GM19035 (cell line): ENCODE data around the gene BEAN1.
"Not testable (repeated sequence)": the region's sequence is repeated elsewhere in the genome, so short reads cannot be mapped to it uniquely, and the experiment has no call there.

Source experiments
- ATAC-seq: cut with Tn5 transposase; IDR thresholded peaks from one replicate; pipeline ENCODE4 v1.9.1; 2021; ENCODE audit not compliant: unreplicated experiment

BEAN1 gene

DNA sequence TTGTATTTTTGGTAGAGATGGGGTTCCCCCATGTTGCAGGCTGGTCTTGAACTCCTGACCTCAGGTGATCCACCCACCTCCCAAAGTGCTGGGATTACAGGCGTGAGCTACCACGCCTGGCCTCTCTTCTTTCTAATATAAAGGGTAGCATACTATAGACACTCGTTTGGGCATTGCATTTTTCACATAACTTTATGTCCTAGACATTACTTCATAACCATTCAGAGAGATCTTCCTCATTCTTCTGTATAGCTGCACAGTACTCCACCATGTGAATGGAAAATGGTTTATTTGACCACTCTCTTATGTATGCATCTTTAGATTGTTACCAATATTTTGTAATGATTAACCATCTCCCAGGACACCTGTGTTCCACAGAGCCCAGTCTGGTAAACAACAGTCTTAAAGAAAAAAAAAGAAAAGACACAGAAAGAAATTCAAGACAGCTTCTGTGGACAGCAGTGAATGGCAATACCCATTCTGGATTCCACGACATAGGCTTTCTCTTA, 80.7 kb downstream of the BEAN1 start:
- no peak for ATAC-seq

DNA sequence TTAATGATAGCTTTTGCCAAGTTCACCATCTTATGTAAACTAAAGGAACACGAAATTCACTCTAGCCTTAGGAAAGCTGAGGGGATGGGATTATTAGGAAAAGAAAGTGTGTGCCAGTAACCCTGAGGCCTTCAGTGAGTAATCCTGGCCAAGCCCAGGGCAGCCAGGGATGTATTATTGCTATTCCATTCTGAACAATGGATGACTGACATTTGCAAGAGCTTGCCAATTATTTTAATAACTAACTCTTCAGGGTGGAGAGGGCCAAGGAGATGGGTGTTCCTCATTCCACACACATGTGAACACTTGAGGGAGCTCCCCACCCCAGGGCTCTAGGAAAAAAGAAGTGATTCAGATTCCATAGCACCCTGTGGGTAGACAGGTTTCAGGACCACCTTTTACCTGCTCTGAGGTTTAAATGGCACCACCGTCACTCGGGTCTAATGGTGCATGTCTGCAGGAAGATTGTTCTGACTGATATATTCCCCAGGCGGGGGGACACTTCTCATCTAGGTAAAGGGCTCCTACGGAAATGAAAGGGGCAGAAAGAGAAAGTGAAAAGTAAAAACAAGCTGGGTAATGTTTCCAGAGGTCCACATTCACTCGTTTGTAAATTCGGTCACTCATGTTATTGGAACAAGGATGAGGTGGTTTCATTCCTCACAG, 81.3 kb downstream of the BEAN1 start:
- ATAC-seq: no peak

DNA sequence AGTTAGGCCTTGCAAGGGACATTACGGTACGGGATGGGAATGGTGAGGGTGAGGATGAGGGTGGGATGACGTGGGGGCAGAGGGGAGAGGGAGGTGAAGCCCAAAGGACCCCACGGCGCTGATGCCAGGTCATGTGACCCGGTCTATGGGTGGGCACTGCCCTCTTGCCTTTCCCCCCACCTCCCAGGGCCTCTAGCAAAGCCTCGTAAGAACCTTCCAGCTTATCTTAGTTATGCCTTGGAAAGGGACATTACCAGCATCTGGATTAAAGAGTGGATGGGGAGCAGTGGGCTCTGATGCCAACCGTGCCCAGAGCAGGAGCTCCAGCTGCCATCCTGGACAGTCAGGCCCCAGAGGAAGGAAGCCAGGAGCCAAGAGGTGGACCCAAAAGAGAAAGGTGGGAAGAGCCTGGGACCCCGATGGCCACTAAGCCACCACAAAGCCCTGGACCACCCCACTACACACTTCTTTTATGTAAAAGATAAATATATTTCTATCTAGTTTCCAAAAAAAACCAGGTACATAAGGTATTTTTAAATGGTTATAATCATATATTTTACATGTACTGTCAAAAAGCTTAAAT, 81.9 kb downstream of the BEAN1 start:
- ATAC-seq: no peak

DNA sequence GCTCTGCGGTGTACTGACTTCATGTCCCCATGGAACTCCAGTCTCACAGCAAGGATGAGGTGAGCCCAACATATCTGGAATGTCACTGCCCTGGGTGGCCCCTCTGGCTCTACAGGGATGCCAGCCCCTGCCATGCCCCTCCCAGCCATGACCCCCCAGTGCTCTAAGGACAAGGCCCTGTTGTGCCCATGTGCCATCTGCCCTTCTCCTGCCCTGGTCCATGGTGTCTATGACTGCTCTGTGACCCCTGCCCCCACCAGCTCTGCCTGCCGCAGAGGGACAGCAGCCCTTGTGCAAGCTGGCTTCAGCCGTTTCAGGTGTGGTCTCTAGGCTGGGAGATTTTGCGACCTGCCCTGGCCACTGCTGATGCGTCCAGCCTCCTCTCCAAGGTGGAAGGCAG, 82.5 kb downstream of the BEAN1 start:
- no peak for ATAC-seq

DNA sequence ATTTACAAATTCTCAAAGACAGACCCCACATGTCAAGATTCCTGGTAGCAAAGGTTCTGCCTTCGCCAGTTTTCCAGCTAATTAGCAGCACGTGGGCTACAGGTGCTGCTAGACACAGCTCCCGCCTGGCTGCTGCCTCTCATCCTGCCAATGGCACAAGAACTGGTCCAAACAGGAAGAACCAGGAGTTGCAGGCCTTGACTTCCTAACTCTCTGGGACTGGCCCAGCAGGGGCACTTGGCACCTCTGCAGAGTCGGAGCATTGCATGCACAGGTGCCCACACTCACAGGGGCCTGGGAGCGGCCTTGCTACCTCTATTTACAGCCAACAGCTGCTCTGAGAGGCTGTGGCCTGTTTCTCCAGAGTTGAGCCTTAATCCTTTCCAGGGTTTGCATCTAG, 83.2 kb downstream of the BEAN1 start:
- no peak for ATAC-seq

DNA sequence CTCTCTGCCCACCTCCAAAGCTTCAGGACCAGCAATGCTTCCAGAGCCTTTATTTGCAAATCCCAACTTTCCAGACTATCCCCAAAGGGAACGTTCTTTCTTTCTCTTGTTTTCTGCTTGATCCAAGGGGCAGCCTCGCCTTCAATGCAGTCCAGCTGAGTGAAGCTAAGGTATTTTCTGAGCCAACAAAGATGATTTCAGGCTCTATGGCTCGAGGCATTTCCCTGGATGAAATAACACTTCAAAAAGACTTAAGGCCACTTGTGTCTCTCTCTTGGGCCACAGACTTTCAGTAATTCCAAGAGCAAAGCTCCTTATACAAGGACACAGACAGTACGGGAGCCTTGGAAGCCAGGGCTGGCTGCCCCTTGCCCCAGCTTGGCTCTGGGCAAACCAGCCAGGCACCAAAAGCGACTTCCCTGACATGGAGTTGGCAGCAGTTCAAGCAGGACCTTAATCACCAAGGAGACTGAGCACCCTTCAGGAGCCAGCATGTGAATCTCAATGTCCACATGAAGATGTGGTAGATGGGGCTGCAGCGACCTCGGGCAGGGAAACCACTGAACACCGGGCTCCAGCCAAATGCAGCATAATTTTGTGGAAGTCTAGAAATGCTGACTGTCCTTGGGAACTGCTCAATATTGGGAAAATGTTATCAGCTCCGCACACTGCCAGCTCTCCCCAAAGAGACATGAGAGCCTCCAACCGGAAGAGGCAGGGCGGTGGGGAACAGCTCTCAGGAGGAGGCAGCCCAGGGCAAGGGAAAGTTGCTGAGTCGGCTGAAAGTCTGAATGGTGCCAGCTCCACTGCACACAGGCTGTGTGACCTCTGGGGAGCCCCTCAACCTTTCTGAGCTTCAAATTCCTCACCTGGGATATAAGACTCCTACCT, 83.9 kb downstream of the BEAN1 start:
- no peak for ATAC-seq

DNA sequence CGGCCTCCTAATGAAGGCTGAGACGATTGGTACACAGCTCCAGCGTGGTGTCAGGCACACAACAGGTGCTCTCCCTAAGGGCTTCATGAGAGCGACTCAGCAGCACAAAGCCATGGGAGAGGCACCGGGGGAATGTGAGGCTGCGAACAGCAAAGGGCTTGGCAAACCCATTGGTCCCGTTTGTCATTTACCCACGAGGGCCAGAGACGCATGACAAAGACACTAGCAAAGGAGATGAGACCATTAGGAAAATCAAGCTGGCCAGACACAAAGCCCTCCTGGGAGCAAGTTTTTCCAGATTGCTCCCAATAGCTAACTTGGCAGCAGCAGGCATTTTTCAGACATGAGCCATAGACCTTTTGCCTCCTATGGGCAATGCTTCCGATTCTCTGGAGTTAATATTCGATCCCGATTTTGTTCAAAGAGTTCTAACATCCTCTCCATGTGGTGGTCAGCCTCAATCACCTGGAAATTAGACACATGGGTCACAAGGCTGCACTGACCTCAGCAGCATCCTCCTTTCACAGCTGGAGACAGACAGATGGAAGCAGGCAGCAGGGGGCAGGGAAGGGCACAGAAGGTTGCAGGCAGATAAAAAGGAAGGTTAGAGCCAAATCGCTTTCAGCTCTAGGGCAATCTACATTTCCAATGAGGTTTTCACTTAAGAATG, 84.6 kb downstream of the BEAN1 start:
- ATAC-seq: no peak

DNA sequence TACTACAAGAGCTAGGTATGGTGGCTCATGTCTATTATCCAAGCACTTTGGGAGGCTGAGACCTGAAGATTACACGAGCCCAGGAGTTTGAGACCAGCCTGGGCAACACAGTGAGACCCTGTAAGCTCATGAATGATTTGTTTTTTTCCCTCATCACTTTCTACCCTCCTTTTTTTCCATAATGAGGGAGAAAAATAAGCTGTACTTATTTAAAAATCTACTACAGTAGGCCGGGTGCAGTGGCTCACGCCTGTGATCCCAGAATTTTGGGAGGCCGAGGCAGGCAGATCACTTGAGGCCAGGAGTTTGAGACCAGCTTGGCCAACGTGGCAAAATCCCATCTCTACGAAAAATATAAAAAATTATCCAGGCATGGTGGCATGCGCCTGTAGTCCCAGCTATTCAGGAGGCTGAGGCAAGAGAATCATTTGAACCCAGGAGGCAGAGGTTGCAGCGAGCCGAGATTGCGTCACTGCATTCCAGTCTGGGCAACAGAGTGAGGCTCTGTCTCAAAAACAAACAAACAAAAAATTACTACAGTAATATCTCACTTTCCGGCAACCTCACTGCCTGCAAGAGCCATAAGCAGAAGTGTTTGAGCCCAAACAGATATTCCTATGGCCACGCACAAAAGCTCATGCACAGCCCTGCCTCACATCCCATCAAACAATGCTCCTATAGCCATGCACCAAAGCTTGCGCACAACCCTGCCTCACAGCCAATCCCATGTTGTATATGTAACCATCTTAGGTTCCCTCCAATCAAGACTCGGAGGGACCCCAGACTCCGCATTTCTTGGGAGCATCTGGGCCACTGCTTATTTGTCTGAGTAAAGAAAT, 85.4 kb downstream of the BEAN1 start:
- no peak for ATAC-seq

DNA sequence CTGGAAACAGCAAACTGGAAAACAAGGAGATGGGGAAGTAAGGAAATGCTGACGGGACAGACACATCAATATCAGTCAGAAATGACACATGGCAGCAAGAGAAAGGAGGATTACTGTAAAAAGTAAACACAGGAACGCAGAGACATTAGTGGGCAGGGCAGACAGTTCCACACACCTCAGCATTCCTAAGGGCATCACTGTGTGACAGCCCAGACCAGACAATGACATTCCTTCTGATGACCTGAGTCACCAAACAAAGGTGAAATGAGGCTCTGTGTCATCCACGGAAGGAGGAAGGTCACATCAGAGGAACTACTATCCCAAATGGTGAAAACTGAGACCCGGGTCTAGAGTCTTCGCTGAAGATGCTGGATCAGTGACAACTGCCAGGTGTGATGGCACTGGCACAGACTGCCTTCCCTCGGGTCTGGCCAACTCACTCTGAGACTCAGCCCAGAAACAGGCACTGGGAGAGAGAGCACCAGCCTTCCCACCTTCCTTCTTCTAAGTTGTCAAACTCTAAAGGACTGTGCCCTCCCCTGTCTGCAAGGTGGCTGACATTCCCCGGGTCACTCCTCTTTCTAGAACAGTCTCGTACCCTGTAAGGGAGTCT, 86.1 kb downstream of the BEAN1 start:
- no peak for ATAC-seq

DNA sequence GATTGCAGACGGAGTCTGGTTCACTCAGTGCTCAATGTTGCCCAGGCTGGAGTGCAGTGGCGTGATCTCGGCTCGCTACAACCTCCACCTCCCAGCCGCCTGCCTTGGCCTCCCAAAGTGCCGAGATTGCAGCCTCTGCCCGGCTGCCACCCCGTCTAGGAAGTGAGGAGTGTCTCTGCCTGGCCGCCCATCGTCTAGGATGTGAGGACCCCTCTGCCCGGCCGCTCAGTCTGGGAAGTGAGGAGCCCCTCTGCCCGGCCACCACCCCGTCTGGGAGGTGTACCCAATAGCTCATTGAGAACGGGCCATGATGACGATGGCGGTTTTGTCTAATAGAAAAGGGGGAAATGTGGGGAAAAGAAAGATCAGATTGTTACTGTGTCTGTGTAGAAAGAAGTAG, 87.3 kb downstream of the BEAN1 start:
- ATAC-seq: not testable (repeated sequence)

DNA sequence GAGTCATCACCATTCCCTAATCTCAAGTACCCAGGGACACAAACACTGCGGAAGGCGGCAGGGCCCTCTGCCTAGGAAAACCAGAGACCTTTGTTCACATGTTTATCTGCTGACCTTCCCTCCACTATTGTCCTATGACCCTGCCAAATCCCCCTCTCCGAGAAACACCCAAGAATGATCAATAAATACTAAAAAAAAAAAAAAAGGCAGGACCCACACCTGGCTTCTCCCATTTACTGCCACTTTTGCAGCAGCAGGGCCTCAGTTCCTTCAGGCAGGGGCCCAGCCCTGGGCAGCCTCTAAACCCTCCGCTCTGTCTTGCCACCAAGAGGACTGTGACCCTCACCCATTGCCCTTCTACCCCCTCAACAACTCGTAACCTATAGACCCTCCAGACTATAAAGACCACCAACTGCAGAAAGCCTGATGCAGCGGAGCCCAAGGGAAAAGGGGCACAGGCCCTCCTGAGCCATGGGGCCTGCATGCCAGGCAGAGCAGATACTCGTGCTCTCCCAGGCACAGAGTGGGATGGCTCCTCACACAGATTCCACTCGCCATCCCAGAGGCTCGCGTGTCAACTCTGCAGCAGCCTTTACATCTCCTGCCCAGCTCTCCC, 88.0 kb downstream of the BEAN1 start:
- ATAC-seq: not testable (repeated sequence)

DNA sequence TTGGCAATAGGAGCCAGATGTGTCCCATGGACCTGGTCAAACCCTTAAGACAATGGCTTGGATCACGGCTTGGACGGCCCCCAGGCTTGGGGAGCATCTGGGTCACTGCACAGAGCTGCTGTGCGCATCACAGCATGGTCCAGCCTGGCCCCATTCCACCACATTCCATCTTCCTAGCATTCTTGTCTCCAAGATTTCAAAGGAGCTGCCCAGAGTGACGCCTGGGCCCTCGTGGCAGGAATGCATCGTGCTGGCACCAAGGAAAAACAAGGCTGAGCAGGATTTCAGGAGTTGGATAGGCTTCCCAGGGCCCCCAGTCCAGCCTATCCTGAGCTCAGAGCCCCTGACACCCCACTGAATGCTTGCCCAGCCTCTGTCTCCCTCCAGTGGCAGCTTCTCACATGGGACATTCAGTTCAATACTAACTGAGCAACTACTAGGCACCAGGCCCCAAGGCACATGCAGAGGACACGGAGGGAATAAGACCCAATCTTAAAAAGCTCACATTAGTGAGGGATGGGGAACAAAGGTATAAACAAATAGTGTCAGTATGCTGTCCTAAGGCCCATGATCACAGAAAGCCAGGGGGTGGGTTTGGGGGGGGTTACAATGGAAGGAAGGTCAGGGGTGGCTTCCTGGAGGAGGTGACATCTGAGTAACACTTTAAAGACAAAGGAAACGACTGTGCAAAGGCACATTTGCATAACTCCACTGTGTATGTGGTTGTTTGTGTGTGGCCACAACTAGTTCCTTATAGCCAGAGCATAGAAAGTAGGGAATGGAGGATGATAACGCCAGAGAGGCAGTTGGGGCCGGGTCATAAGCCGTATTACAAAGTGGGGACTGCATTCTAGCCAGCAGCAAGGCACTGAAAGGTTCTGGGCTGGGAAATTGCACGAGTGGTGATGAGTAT, 88.8 kb downstream of the BEAN1 start:
- peak; percentile 1 for ATAC-seq

DNA sequence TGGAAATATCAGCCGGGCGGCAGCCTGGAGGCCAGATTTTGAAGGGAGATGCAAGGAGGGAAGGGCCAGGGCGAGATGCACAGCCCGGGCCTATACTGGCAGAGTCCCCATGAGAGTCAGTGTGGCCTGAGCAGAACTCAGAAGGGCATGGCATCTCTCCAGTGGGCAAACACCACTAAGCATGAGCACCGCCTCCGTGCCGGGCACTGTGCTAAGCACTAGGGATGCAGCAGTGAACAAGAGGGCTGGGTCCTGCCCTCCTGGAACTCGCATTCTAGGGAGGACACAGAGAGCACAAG, 89.4 kb downstream of the BEAN1 start:
- no peak for ATAC-seq

DNA sequence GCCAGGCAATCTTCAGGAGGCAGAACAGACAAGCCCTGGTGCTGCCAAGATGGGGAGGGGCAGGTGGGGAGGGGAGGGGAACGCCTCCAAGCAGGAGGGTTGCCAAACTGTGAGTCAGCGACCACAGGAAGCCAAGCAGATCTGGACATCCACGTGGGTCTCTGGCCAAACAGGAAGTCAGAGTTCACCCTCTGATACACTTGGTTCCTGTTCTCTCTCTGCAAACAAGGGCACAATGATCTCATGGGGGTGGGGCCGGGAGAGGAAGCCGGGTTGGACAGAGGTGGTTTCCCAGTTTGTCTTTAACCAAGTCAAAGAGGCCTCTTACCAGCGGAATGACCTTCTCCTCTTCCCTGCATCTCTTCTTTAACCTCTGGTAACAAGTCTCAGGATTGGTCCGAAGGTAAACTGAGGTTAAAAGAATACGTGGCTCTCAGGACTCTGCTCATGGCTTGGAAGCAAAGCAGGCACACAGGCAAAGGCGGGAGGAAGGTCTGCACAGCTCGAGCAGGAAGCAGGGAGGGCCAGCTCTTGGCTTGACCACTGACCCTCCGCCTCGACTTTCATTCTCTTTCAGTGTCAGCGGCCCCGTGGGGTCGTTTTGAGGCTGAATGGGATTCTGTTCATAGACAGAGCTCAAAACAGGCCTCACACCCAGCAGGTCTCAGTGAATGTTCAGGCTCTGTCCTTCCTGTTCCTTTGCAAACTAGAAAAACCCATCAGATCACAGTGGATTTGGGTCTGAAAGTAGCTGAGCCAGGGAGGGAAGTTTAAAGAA, 89.9 kb downstream of the BEAN1 start:
- peak; percentile 98 for ATAC-seq

DNA sequence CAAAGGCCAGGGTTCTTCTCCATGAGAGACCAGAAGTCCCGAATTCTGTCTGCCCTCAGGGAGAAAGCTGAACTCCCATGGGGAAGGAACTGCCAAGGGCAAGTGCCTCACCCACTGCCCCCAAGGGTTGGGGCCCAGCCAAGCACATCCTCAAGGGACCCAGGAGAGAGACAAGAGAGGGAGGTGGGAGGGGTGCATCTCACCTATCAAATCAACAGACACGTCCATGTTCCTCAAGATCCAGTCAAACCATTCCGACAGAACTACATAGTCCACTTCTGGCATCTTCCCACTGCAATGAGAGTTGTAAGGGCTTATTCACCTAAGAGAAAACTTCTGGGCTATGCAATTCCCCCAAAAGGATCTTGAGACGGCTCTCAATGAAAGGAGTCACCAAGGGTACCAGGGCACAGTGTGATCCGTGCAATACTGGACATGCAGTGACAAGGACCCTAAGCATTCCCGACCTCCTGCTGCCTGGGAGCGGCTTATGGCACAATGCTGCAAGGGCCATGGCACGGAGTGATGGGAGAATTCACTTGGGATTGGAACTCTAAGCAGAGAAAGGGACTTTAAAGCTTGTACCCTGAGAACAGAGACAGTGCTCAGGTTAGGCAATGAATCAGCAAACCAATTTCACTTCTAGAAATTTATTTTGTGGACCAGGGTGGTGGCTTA, 90.6 kb downstream of the BEAN1 start:
- ATAC-seq: no peak

DNA sequence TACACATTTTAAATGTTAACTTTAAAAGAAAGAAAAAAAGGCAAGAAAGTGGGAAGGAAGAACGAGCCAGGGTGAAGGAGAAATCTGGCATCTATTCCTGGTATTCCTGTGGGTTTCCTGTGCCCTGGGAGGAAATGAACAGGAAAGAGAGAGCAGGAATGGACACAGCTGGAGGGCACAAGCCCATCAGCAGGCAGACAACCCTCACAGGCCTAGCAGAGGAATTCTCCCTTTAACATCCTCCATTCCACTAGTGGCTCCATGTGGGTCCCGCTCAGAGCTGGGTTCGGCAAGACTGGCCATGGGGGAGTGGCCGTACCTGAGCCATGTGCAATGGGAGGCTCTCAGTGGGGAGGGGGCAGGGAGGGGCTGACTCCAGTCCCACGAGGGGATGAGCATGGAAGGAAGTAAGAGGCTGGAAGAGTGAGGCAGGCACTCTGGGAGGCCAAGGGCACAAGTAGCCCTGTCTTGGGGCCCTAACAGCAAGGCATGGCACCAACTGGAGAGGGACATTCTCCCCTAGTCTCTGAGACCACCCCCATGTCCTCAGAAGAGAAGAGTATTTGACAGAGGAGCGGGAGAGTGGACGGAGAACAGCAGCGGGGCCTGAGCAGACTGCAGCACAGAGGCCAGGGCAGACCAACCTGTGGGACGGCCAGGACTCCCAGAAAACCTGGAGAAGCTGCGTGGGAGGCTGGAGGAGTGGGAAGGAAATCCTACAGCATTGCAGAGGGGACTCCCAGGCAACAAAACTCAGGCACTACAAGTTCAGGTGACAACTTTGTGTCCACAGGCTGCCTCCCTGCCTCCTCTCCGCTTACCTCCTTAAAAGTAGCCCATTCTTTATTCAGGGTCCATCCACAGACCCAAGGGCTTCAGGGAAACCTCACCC, 92.6 kb downstream of the BEAN1 start:
- no peak for ATAC-seq
